Measurements from ENCODE around the gene ZNF423.

The ZNF423 gene

DNA sequence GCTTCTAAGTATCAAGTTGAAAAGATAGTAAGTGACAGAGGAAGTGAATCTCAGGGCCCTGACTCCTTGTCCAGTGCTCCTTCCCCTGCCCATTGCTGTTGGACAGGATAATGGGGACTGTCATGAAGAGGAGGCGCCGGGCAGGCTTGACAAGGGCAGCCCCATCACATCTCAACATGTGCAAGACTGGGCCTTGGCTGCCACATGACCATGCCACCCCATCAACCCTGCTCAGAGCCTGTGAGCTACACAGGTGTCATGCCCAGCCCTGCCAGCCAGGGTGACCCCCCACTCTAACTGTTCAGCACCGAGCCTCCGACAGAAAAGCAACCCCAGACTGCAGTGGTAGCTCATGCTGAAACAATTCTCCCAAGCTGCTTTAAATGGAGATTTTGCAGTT, 310.7 kb downstream of the ZNF423 start:
- no peak for DNase-seq

DNA sequence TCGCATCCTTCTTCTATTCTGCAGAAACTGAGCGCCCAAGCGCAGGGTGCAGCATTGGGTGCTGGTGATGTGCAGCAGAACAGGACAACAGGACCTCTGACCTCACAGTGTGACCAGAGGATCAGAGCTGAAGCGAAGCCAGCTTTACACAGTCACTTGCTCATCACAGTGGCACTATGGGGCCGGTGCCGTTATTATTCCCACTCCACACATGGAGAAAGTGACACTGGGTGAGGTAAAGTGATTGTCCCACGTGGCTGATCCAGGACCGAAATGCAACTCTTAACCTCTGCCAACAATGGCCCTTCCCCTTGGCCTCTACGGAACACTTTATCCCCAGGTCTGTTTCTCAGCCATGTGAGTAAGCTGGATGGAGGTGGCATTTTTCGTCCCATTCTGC, 311.1 kb downstream of the ZNF423 start:
- no peak for DNase-seq

GRCh38 chr16:49543631-49543946, 312.3 kb downstream of the ZNF423 start:
- DNase-seq: no peak

- no peak for DNase-seq
Measured at GRCh38 chr16:49542946-49543630, 312.8 kb downstream of the ZNF423 start.

- DNase-seq: no peak
Measured at GRCh38 chr16:49542391-49542891, 313.5 kb downstream of the ZNF423 start.

DNA sequence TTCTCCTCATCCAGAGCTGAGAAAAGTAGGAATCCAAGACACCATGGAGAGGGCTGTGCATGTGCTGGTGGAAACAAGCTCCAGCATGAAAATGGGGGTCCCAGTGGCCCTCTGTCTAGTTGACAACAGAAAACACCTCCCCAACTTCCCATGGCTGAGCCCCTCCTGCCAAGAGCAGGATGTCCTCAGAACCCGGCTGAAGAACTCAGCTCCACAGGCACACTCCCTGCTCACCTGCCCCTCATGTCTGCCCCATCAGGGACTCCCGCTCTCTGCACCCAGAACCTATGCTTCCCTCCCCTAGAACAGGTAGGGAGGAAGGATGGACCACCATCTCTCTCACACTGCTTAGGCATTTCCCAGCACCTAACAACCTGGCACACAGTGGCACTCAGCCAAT, 315.1 kb downstream of the ZNF423 start:
- DNase-seq: no peak

GRCh38 chr16:49539758-49540157, 316.2 kb downstream of the ZNF423 start:
- DNase-seq: no peak

GRCh38 chr16:49537924-49538459, 317.9 kb downstream of the ZNF423 start:
- DNase-seq: no peak

- DNase-seq: no peak
Measured at GRCh38 chr16:49534901-49535610, 320.9 kb downstream of the ZNF423 start.

- DNase-seq: no peak
Measured at GRCh38 chr16:49533422-49533821, 322.5 kb downstream of the ZNF423 start.

DNA sequence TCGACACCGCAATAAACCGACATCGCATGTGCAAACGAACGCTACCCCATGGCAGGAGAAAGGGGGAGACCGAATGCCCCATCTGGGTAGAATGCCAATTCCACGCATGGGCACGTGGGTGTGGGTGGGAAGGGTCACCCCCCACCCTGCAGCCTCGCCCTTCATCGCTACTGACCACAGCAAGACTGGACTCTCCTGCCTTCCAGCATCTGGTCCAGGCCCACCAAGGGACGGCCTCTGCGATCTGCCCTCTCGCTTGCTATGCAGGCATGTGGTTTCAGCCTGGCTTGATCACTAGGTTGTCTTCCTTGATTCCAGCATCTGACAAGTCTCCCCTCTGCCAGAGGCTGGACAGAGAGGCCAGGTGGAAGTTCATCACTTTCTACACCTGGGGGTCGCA, 323.0 kb downstream of the ZNF423 start:
- no peak for DNase-seq

- no peak for DNase-seq
Measured at GRCh38 chr16:49531931-49532840, 323.7 kb downstream of the ZNF423 start.

DNA sequence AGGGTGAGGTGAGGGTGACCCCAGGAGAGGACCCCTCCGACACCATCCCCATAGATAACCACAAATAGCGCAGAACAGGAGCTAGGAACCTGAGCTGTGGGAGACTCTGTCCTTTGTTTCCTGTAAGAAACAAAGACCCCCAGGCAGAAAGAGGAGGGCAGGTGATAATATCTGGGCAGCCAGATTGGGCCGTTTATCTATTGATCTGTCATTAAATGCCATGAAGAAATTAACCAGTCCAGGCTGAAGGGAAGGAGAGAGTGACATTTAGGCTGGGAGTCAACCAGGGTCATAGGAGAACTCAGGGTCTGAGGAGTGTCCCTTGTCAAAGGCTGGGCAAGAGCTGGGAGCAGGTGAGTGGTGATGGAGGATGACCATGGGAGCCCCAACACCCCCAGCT, 324.5 kb downstream of the ZNF423 start:
- DNase-seq: no peak

DNA sequence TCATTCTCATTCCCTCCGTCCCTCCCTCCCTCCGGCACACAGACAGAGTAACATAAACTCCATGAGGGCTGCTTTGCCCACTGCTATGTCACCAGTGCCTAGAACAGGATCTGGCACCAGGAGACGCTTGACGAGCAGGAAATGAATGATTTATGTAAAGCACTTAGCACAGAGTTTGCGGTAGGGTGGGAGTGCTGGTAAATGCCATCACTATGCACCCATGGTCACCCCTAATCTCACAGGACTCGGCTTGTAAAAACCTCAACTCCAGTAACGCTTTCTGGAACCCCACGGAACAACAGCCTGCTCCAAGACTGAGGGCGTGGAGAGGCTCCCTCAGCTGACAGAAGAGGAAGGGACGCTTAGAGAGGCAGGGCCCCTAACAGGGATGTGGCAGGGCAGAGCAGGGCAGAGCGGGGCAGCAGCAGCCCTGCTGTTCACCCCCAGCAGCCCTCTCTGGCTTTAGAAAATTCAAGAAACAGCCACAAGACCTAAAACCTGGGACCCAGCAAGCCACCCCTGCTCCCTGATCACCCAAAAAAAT, 325.4 kb downstream of the ZNF423 start:
- no peak for DNase-seq

GRCh38 chr16:49529411-49530045, 326.4 kb downstream of the ZNF423 start:
- DNase-seq: no peak

DNA sequence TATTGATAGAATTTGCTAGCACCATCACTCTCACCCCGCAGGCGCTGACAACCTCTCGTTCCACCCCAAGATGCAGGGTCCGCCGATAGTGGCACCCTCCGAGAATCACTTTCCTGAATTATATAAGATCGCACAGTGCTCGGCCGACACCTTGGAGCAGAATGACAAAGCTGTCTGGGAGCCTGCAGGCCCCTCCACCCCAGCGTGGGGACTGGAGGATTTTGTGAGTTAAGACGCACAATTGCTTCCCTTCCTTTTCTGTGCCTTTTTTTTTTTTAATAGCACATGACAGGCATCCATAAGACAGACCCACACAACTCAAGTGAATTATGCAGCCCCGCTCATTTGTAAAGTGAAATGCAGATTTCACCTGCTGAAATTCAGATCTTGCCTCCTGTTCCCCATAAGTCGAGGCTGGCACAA, 327.0 kb downstream of the ZNF423 start:
- no peak for DNase-seq

DNA sequence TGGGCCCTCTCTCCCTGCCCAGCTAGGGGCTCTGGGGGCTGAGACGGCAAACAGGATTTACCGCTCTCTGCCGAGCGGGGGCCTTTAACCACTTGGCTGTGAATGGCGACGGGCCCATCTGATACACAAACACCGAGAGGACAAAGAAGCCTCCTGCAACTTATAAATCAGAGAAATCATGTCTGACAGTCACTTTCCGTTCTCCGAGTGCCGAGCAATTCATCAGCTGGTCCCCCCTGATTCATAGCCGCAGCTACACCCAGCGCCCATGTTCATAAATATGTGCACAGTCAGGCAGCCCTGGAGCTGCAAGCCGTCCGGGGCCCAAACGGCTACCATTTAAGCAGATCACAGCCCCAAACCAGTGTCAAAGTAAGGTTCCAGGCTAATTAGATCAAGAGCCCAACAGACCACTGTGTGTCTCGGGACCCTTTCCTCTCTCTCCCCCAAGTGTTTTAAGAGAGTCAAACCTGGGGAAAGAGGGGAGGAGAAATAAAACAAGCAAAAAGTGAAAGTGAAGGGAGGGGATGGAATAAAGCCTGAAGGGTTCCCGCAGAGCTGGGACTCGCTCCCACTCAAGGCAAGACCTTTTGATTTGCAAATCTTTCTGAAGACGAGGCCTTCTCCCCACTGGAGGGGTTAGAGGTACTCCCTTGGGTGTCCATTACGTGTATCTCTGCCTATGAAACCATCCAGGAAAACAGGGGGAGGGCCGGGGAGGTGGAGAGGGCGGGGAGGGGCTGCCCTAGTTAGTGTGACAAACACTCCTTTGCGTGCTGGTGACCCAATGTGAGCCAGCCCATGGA, 327.6 kb downstream of the ZNF423 start:
- no peak for DNase-seq

GRCh38 chr16:49527611-49528010, 328.3 kb downstream of the ZNF423 start:
- no peak for DNase-seq

DNA sequence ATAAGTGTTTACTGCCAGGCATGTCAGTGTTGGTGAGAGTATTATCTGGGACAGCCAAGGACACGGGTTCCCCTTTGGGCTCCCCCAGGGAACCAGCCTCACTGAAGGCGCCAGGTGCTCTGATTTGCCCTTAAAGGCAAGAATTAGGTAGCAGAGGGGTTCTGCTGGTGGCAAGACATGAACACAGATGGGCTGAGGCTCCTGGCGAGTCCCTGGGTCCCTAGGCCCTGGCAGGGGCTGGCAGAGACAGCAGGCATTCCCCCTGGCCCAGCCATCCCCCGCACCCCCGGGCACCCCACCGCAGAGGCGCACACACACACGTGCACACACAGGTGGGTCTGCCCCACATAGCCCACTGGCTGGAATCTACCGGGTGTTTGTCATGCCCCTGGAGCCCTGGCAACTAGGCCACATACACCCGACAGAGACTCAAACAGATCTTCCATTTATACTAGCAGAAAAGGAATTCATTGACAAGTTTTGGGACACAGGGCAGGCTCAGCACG, 329.0 kb downstream of the ZNF423 start:
- no peak for DNase-seq

DNA sequence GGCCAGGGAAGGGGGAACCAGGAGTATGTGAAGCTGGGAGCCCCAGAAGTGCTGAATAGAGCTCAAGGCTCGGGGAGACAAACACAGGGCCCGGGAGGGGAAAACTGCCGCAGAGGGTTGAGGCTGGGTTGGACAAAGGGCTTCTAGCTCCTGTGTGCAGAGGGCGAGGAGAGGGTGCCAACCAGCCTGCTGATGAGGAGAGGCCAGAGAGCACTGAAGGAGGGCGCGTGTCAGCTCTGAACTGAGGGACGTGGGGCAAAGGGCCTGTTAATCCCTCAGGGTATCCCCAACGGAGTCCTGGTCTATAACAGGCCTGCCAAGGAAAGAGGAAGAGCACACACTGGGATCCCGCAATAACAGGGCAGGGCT, 331.0 kb downstream of the ZNF423 start:
- no peak for DNase-seq

DNA sequence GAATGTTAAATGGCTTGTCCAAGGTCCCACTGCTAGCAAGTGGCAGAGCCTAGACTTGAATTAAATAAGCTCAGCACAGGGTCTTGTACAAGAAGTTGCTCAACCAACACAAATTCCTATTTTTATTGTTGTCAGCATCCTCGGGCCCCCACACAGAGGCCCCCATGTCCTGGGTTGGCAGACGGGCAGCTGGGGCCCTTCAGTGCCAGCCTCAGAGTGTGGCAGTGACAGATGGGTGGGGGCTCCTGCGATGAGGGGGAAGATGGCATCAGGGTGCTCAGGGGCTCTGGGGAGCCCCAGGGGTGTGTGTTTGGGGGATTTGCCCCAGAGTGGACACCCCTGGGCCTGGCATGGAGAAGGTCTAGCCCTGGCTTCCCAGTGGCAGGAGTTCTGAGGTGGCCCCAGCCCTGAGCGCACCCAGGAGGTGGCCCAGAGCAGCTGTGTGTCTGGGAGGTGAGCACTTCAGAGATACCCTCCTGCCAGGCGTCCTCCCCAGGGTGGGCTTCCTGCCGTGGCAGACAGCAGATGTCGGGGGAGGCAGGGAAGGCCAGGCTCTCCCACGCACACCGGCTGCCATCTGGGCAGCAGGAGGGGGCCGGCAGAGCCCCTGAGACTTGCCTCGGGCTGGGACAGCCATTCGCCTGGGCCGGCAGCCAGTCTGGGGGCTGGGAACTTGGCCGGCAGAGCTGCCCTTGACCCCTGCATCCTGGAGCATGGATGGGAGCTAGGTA, 331.5 kb downstream of the ZNF423 start:
- DNase-seq: no peak
